ENCODE data around the gene ANAPC10.

The ANAPC10 gene

GRCh38 chr4:145014365-145014764 is 83.6 kb downstream of the ANAPC10 start:
- TF ChIP-seq TAF1 (IDR thresholded peaks at IDR 0.05; ENCODE audit: borderline replicate concordance, insufficient read depth, low read length), result no peak
- no peak for TF ChIP-seq FOXP2 (optimal IDR thresholded peaks at IDR 0.05; ENCODE audit: borderline replicate concordance, extremely low read depth, extremely low read length, insufficient read depth)
- TF ChIP-seq REST (IDR thresholded peaks at IDR 0.05; ENCODE audit: insufficient read depth in 1 of 2, low read depth in 2 of 2, low read length in 2 of 2), result no peak
- no peak for TF ChIP-seq SIN3A (IDR thresholded peaks at IDR 0.05; ENCODE audit: borderline replicate concordance, insufficient read depth, low read length)
- no peak for TF ChIP-seq POLR2AphosphoS5 (IDR thresholded peaks at IDR 0.05; ENCODE audit: low read depth, low read length)

- TF ChIP-seq SIN3A (IDR thresholded peaks at IDR 0.05; ENCODE audit: borderline replicate concordance, insufficient read depth, low read length) (no peak), REST (IDR thresholded peaks at IDR 0.05; ENCODE audit: insufficient read depth in 1 of 2, low read depth in 2 of 2, low read length in 2 of 2) (no peak), TAF1 (IDR thresholded peaks at IDR 0.05; ENCODE audit: borderline replicate concordance, insufficient read depth, low read length) (no peak), FOXP2 (optimal IDR thresholded peaks at IDR 0.05; ENCODE audit: borderline replicate concordance, extremely low read depth, extremely low read length, insufficient read depth) (no peak), POLR2AphosphoS5 (IDR thresholded peaks at IDR 0.05; ENCODE audit: low read depth, low read length) (no peak)
Observed at GRCh38 chr4:145012841-145013240, 85.2 kb downstream of the ANAPC10 start.

- no peak for TF ChIP-seq TAF1 (IDR thresholded peaks at IDR 0.05; ENCODE audit: borderline replicate concordance, insufficient read depth, low read length)
- no peak for TF ChIP-seq REST (IDR thresholded peaks at IDR 0.05; ENCODE audit: insufficient read depth in 1 of 2, low read depth in 2 of 2, low read length in 2 of 2)
- no peak for TF ChIP-seq FOXP2 (optimal IDR thresholded peaks at IDR 0.05; ENCODE audit: borderline replicate concordance, extremely low read depth, extremely low read length, insufficient read depth)
- TF ChIP-seq POLR2AphosphoS5 (IDR thresholded peaks at IDR 0.05; ENCODE audit: low read depth, low read length), result no peak
- no peak for TF ChIP-seq SIN3A (IDR thresholded peaks at IDR 0.05; ENCODE audit: borderline replicate concordance, insufficient read depth, low read length)
Observed at GRCh38 chr4:145011636-145012035, 86.4 kb downstream of the ANAPC10 start.

GRCh38 chr4:145003675-145004074 is 94.3 kb downstream of the ANAPC10 start:
- TF ChIP-seq FOXP2 (optimal IDR thresholded peaks at IDR 0.05; ENCODE audit: borderline replicate concordance, extremely low read depth, extremely low read length, insufficient read depth), result no peak
- TF ChIP-seq SIN3A (IDR thresholded peaks at IDR 0.05; ENCODE audit: borderline replicate concordance, insufficient read depth, low read length), result no peak
- TF ChIP-seq REST (IDR thresholded peaks at IDR 0.05; ENCODE audit: insufficient read depth in 1 of 2, low read depth in 2 of 2, low read length in 2 of 2), result no peak
- no peak for TF ChIP-seq TAF1 (IDR thresholded peaks at IDR 0.05; ENCODE audit: borderline replicate concordance, insufficient read depth, low read length)
- no peak for TF ChIP-seq POLR2AphosphoS5 (IDR thresholded peaks at IDR 0.05; ENCODE audit: low read depth, low read length)

- TF ChIP-seq SIN3A (IDR thresholded peaks at IDR 0.05; ENCODE audit: borderline replicate concordance, insufficient read depth, low read length) (no peak), FOXP2 (optimal IDR thresholded peaks at IDR 0.05; ENCODE audit: borderline replicate concordance, extremely low read depth, extremely low read length, insufficient read depth) (no peak), POLR2AphosphoS5 (IDR thresholded peaks at IDR 0.05; ENCODE audit: low read depth, low read length) (no peak), REST (IDR thresholded peaks at IDR 0.05; ENCODE audit: insufficient read depth in 1 of 2, low read depth in 2 of 2, low read length in 2 of 2) (no peak), TAF1 (IDR thresholded peaks at IDR 0.05; ENCODE audit: borderline replicate concordance, insufficient read depth, low read length) (no peak)
Observed at GRCh38 chr4:145001635-145002034, 96.4 kb downstream of the ANAPC10 start.
